ENCODE measurements around the gene RSBN1.

GRCh38 chr1:113779542-113779941, 32.7 kb downstream of the RSBN1 start:
- TF ChIP-seq, protein P1, sequence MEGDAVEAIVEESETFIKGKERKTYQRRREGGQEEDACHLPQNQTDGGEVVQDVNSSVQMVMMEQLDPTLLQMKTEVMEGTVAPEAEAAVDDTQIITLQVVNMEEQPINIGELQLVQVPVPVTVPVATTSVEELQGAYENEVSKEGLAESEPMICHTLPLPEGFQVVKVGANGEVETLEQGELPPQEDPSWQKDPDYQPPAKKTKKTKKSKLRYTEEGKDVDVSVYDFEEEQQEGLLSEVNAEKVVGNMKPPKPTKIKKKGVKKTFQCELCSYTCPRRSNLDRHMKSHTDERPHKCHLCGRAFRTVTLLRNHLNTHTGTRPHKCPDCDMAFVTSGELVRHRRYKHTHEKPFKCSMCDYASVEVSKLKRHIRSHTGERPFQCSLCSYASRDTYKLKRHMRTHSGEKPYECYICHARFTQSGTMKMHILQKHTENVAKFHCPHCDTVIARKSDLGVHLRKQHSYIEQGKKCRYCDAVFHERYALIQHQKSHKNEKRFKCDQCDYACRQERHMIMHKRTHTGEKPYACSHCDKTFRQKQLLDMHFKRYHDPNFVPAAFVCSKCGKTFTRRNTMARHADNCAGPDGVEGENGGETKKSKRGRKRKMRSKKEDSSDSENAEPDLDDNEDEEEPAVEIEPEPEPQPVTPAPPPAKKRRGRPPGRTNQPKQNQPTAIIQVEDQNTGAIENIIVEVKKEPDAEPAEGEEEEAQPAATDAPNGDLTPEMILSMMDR (conservative IDR thresholded peaks at IDR 0.05 in 1 of 2, IDR thresholded peaks at IDR 0.05 in 1 of 2; ENCODE audit: low read depth in 1 of 2, low read length in 2 of 2), result no peak
- TF ChIP-seq EZH2 (IDR thresholded peaks at IDR 0.05; ENCODE audit: low read length, missing control alignments), result no peak

Measured in fibroblast of lung (primary cell).